ENCODE results near the gene PHACTR2.
"Not testable (repeated sequence)": the region's sequence is repeated elsewhere in the genome, so short reads cannot be mapped to it uniquely, and the experiment has no call there.

- TF ChIP-seq CTCF, EP300 (IDR thresholded peaks at IDR 0.05): not testable (repeated sequence)
Observed at GRCh38 chr6:143631196-143631595, 46.6 kb upstream of the PHACTR2 start.

All from esophagus muscularis mucosa (tissue), 3 donors.